CD14-positive monocyte (primary cell): ENCODE results near the gene TTC28. TPM values are rescaled to one million over a fixed set of nuclear protein-coding genes. Genes with fewer than 3 reads are reported as not detected.

Experiments
- DNase-seq, 3 donors: peaks; one replicate each; pipeline ENCODE4 v3.0.0-alpha.2; 2011 to 2022
- H2AFZ ChIP-seq: 2 replicates; pipeline ENCODE4 v1.6.0; 2012; ENCODE audit warnings: mild to moderate bottlenecking, low read depth, low read length, inconsistent platforms; ENCODE audit not compliant: insufficient read depth, poor library complexity, severe bottlenecking
- H3K27ac ChIP-seq, 2 donors: 1 replicate in 1 of 2; 2 replicates in 1 of 2; pipeline ENCODE4 v1.5.1; 2012 to 2013; ENCODE audit warnings: low read length in 2 of 2, control low read depth in 1 of 2, inconsistent platforms in 1 of 2, low read depth in 1 of 2, mild to moderate bottlenecking in 1 of 2
- H3K27me3 ChIP-seq, 2 donors: one replicate each; pipeline versions ENCODE4 v1.6.0 to v1.6.1; 2011 to 2013; ENCODE audit warnings: low read length in 2 of 2; ENCODE audit not compliant: control insufficient read depth in 2 of 2, insufficient read depth in 2 of 2
- H3K36me3 ChIP-seq, 2 donors: replicated peaks in 1 of 2; 1 replicate in 1 of 2; 2 replicates in 1 of 2; pipeline versions ENCODE4 v1.5.1 to v1.6.1; 2012 to 2013; ENCODE audit warnings: low read length in 2 of 2, control low read depth in 1 of 2, inconsistent platforms in 1 of 2, mild to moderate bottlenecking in 1 of 2; ENCODE audit not compliant: insufficient read depth in 2 of 2, control insufficient read depth in 1 of 2
- H3K4me1 ChIP-seq, 2 donors: 1 replicate in 1 of 2; 2 replicates in 1 of 2; pipeline versions ENCODE4 v1.5.1 to v1.6.1; 2012 to 2013; ENCODE audit warnings: low read length in 2 of 2, control low read depth in 1 of 2, inconsistent platforms in 1 of 2, mild to moderate bottlenecking in 1 of 2, moderate library complexity in 1 of 2; ENCODE audit not compliant: insufficient read depth in 2 of 2, control insufficient read depth in 1 of 2
- H3K4me2 ChIP-seq: replicated peaks from 2 replicates; pipeline ENCODE3; 2012; ENCODE audit warnings: low read length, moderate library complexity, mild to moderate bottlenecking; ENCODE audit not compliant: poor library complexity, severe bottlenecking; ENCODE audit errors: extremely low read depth
- H3K4me3 ChIP-seq, 3 experiments: fragments of 200-600 bp in 1 of 3; sonication (generic) in 1 of 3; replicated peaks in 1 of 3; 1 replicate in 2 of 3; 2 replicates in 1 of 3; pipeline ENCODE4 v1.5.1; 2011 to 2013; ENCODE audit warnings: low read length in 3 of 3, mild to moderate bottlenecking in 3 of 3, control low read depth in 2 of 3, low read depth in 2 of 3, inconsistent platforms in 1 of 3, moderate library complexity in 1 of 3
- H3K79me2 ChIP-seq: 2 replicates; pipeline ENCODE4 v1.6.0; 2012; ENCODE audit warnings: mild to moderate bottlenecking, control low read depth, inconsistent platforms, low read length, moderate library complexity; ENCODE audit not compliant: insufficient read depth
- H3K9ac ChIP-seq: 2 replicates; pipeline ENCODE4 v1.6.0; 2017; ENCODE audit warnings: low read length, mild to moderate bottlenecking; ENCODE audit not compliant: insufficient read depth, poor library complexity, severe bottlenecking
- H3K9me3 ChIP-seq, 2 donors: replicated peaks in 1 of 2; 1 replicate in 1 of 2; 2 replicates in 1 of 2; pipeline versions ENCODE4 v1.5.1 to v1.6.1; 2012 to 2013; ENCODE audit warnings: low read length in 2 of 2, control low read depth in 1 of 2; ENCODE audit not compliant: control insufficient read depth in 1 of 2, insufficient read depth in 1 of 2
- H4K20me1 ChIP-seq: 2 replicates; pipeline ENCODE4 v1.6.0; 2012; ENCODE audit warnings: mild to moderate bottlenecking, low read length, control low read depth, moderate library complexity; ENCODE audit not compliant: insufficient read depth
- H3K27ac Mint-ChIP-seq, 7 donors: one replicate each; pipeline ENCODE4 v1.8.0; 2020; ENCODE audit warnings: mild to moderate bottlenecking in 7 of 7, mixed read lengths in 7 of 7, moderate library complexity in 6 of 7, inconsistent platforms in 2 of 7
- H3K27me3 Mint-ChIP-seq, 3 donors: one replicate each; pipeline ENCODE4 v1.8.0; 2021 to 2022; ENCODE audit warnings: low read depth in 3 of 3, mild to moderate bottlenecking in 3 of 3, mixed read lengths in 3 of 3, moderate library complexity in 3 of 3, inconsistent platforms in 1 of 3
- H3K36me3 Mint-ChIP-seq, 2 donors: one replicate each; pipeline ENCODE4 v1.8.0; 2020; ENCODE audit warnings: mixed read lengths in 2 of 2, inconsistent platforms in 1 of 2, mild to moderate bottlenecking in 1 of 2
- H3K4me1 Mint-ChIP-seq: one replicate; pipeline ENCODE4 v1.8.0; 2020; ENCODE audit warnings: mild to moderate bottlenecking, mixed read lengths
- H3K4me3 Mint-ChIP-seq, 2 donors: one replicate each; pipeline ENCODE4 v1.8.0; 2020; ENCODE audit warnings: mild to moderate bottlenecking in 2 of 2, mixed read lengths in 2 of 2, moderate library complexity in 1 of 2
- H3K9me3 Mint-ChIP-seq, 7 donors: one replicate each; pipeline ENCODE4 v1.8.0; 2020 to 2022; ENCODE audit warnings: mixed read lengths in 7 of 7, mild to moderate bottlenecking in 6 of 7, moderate library complexity in 6 of 7, inconsistent platforms in 2 of 7
- WGBS: methylation state at CpG from one replicate; pipeline ENCODE4 v1.1.5; 2013; ENCODE audit warnings: missing lambda C conversion rate; ENCODE audit not compliant: insufficient coverage; 5-methylcytosine and 5-hydroxymethylcytosine counted together
- intact Hi-C, 2 donors: fragments of 100-400 bp; cut with micrococcal nuclease; formaldehyde crosslinking; loops; one replicate each; pipeline versions ENCODE4 v1.15.0 to v1.15.1; 2023
- polyA plus RNA-seq, 3 donors: library from polyadenylated mRNA; depleted of rRNA in 1 of 3; unstranded in 2 of 3; stranded (reverse) in 1 of 3; fragments of 300-500 nt in 2 of 3; fragments of >200 nt in 1 of 3; fragmentation: Illumina TruSeq in 2 of 3; gene quantifications; 1 replicate in 2 of 3; 2 replicates in 1 of 3; pipeline ENCODE4 v1.2.3, GENCODE V29; 2012 to 2021
- TF ChIP-seq, protein P1 (sequence below): fragments of 200-600 bp; IDR thresholded peaks from one replicate; pipeline ENCODE4 v1.8.0; 2022; ENCODE audit warnings: antibody characterized with exemption, mild to moderate bottlenecking

TTC28 gene
- polyA plus RNA-seq, 3 donors: 0.24 to 0.61 TPM; not detected in 1

DNA sequence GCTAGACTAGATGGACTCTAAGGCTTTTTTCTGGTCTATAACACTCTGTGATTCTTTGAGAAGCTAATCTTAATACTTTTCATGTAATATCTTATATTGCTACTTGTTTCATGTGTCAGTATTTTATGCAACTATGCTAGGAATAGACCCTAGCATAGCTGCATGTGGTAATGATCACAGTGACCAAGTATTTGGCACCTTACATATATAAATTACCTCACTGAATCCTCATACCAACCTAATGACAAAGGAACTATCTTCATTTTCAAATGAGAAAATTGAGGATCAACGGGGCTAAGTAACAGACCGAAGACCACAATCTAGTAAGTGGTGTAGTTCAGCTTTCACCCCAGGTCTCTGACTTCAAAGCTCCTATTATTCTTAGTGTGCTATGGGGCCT, 433.2 kb downstream of the TTC28 start:
- no peak overlapping the region for H3K4me3 ChIP-seq
- H3K36me3 ChIP-seq: no peaks in the 10 kb centered on the region
- Mint-ChIP-seq H3K27me3 (peaks cover 0 to 2% (median 0%) of the 10 kb centered on the region in 3 donors), H3K4me3 (no peak overlapping the region), H3K27ac (no peak overlapping the region), H3K4me1 (peaks cover 8% of the 10 kb centered on the region), H3K36me3 (no peaks in the 10 kb centered on the region), H3K9me3 (no peaks in the 10 kb centered on the region)
- TF ChIP-seq, protein P1, sequence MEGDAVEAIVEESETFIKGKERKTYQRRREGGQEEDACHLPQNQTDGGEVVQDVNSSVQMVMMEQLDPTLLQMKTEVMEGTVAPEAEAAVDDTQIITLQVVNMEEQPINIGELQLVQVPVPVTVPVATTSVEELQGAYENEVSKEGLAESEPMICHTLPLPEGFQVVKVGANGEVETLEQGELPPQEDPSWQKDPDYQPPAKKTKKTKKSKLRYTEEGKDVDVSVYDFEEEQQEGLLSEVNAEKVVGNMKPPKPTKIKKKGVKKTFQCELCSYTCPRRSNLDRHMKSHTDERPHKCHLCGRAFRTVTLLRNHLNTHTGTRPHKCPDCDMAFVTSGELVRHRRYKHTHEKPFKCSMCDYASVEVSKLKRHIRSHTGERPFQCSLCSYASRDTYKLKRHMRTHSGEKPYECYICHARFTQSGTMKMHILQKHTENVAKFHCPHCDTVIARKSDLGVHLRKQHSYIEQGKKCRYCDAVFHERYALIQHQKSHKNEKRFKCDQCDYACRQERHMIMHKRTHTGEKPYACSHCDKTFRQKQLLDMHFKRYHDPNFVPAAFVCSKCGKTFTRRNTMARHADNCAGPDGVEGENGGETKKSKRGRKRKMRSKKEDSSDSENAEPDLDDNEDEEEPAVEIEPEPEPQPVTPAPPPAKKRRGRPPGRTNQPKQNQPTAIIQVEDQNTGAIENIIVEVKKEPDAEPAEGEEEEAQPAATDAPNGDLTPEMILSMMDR: no peak
- DNase-seq: no peak
- no peak overlapping the region for H2AFZ ChIP-seq
- H3K9ac ChIP-seq: no peak overlapping the region
- WGBS: no CpG with 5 or more reads among the region's 2 CpGs
- H4K20me1 ChIP-seq: no peaks in the 10 kb centered on the region
- H3K79me2 ChIP-seq: no peaks in the 10 kb centered on the region
- no peak overlapping the region for H3K4me2 ChIP-seq
- H3K27ac ChIP-seq: no peak overlapping the region
- H3K27me3 ChIP-seq: no peaks in the 10 kb centered on the region
- intact Hi-C loops: no loop called here
- H3K9me3 ChIP-seq: no peaks in the 10 kb centered on the region
- H3K4me1 ChIP-seq: peaks cover 3 to 6% of the 10 kb centered on the region in 2 donors

DNA sequence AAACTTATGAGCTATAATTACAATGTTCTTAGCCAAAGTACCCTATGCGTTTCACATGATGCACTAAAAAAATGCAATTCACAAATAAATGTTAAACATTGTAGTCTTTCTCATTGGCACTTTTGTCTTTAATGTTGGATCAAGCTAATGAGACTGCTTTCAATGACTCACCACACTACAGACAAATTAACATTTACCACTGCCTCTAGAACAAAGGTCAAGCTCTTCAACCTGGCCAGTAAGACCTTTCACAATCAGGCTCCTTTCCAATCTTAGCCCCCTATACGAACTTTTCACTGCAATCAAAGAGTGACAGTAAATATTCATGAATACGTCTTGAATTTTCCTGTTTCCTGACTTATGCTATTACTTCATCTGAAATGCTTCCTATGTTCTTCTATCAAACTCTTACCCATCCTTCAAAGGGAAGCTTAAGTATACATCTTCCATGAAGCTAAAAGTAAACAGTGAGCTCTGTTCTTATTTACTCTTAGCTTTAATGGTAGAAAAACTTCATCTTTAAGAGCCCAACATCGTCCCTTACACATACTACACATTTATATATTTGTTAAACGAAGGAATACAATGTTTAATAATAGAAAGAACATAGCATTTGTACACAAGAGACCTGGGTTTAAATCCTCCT, 433.9 kb downstream of the TTC28 start:
- Mint-ChIP-seq H3K27me3 (peaks cover 0 to 4% (median 0%) of the 10 kb centered on the region in 3 donors), H3K36me3 (no peaks in the 10 kb centered on the region), H3K27ac (no peak overlapping the region), H3K9me3 (no peaks in the 10 kb centered on the region), H3K4me1 (peaks cover 9% of the 10 kb centered on the region), H3K4me3 (no peak overlapping the region)
- H3K79me2 ChIP-seq: no peaks in the 10 kb centered on the region
- no peak overlapping the region for H3K9ac ChIP-seq
- H3K36me3 ChIP-seq: no peaks in the 10 kb centered on the region
- H3K4me3 ChIP-seq: no peak overlapping the region
- no peaks in the 10 kb centered on the region for H3K9me3 ChIP-seq
- no peak overlapping the region for H2AFZ ChIP-seq
- no peak overlapping the region for H3K27ac ChIP-seq
- H3K4me2 ChIP-seq: no peak overlapping the region
- intact Hi-C loops: no loop called here
- WGBS: 52% methylated on average over 2 of the region's 5 CpGs
- DNase-seq: no peak
- no peaks in the 10 kb centered on the region for H3K27me3 ChIP-seq
- TF ChIP-seq, protein P1: no peak
- H4K20me1 ChIP-seq: no peaks in the 10 kb centered on the region
- peaks cover 3 to 6% of the 10 kb centered on the region in 2 donors for H3K4me1 ChIP-seq
